SU-DHL-6 (cell line): ENCODE measurements around the gene CREG1.

ENCODE experiments used
- EZH2phosphoT487 ChIP-seq: fragments of 200-600 bp; sonication (generic), shearing (Covaris generic); conservative IDR thresholded peaks from 2 replicates; pipeline ENCODE4 v1.6.1; 2018; ENCODE audit warnings: mild to moderate bottlenecking, antibody characterized with exemption, low read length, moderate library complexity, mixed read lengths
- TF ChIP-seq, protein P1 (sequence below): fragments of 200-600 bp; sonication (generic); IDR thresholded peaks from one replicate; pipeline ENCODE4 v1.5.1; 2017; ENCODE audit warnings: antibody characterized with exemption, mild to moderate bottlenecking, low read length, moderate library complexity; ENCODE audit not compliant: insufficient read depth, poor library complexity, severe bottlenecking

- TF ChIP-seq, protein P1, sequence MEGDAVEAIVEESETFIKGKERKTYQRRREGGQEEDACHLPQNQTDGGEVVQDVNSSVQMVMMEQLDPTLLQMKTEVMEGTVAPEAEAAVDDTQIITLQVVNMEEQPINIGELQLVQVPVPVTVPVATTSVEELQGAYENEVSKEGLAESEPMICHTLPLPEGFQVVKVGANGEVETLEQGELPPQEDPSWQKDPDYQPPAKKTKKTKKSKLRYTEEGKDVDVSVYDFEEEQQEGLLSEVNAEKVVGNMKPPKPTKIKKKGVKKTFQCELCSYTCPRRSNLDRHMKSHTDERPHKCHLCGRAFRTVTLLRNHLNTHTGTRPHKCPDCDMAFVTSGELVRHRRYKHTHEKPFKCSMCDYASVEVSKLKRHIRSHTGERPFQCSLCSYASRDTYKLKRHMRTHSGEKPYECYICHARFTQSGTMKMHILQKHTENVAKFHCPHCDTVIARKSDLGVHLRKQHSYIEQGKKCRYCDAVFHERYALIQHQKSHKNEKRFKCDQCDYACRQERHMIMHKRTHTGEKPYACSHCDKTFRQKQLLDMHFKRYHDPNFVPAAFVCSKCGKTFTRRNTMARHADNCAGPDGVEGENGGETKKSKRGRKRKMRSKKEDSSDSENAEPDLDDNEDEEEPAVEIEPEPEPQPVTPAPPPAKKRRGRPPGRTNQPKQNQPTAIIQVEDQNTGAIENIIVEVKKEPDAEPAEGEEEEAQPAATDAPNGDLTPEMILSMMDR = no peak
- TF ChIP-seq EZH2phosphoT487 = no peak
Measured at GRCh38 chr1:167532375-167532774, 21.2 kb downstream of the CREG1 start.
